ENCODE measurements around the gene OBSCN.

GRCh38 chr1:228381356-228381755 lies 173.5 kb downstream of the OBSCN start:
- TF ChIP-seq CTCF (IDR thresholded peaks at IDR 0.05; ENCODE audit: insufficient read depth, low read depth, low read length) (no peak), EZH2 (IDR thresholded peaks at IDR 0.05; ENCODE audit: insufficient read depth, low read length) (no peak)
